GM13977 (cell line): ENCODE measurements around the gene FCAMR.

ENCODE experiments used
- DNase-seq: peaks from one replicate; pipeline ENCODE4 v3.0.0; 2012; ENCODE audit warnings: low spot score
- in situ Hi-C: fragments of 300-500 bp; cut with MboI; formaldehyde crosslinking; loops from one replicate; pipeline ENCODE4 v1.12.0; 2022; ENCODE audit warnings: low sequenced_read_pairs, low pct_unique_long_range_greater_than_20kb, mixed read lengths, inconsistent platforms; ENCODE audit not compliant: unreplicated experiment
- TF ChIP-seq, protein P1 (sequence below): IDR thresholded peaks from 2 replicates; pipeline ENCODE4 v1.5.1; 2012; ENCODE audit warnings: mild to moderate bottlenecking, control low read depth; ENCODE audit not compliant: insufficient read depth; ENCODE audit errors: extremely low read depth, missing control alignments

The FCAMR gene

DNA sequence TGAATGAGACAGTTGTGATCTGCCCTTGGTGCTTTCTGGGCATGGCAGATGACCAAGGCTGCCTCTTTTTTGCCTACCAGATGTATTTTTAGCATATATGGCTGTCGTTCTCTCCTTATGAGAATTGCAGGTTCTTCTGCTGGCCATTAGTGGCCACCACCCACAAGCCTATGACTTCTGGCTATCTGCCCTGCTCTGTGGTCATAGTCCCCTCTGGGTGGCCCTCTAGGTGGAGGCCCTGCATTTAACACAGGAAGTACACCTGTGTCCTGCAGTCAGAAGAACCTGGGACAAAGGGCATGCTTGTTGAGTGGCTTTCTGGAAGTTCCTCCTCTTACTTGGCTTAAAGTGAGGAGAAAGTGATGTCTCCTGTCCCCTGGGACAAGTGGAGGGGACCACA lies 6.5 kb downstream of the FCAMR start:
- in situ Hi-C loops = no loop called here
- TF ChIP-seq, protein P1, sequence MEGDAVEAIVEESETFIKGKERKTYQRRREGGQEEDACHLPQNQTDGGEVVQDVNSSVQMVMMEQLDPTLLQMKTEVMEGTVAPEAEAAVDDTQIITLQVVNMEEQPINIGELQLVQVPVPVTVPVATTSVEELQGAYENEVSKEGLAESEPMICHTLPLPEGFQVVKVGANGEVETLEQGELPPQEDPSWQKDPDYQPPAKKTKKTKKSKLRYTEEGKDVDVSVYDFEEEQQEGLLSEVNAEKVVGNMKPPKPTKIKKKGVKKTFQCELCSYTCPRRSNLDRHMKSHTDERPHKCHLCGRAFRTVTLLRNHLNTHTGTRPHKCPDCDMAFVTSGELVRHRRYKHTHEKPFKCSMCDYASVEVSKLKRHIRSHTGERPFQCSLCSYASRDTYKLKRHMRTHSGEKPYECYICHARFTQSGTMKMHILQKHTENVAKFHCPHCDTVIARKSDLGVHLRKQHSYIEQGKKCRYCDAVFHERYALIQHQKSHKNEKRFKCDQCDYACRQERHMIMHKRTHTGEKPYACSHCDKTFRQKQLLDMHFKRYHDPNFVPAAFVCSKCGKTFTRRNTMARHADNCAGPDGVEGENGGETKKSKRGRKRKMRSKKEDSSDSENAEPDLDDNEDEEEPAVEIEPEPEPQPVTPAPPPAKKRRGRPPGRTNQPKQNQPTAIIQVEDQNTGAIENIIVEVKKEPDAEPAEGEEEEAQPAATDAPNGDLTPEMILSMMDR = no peak
- no peak for DNase-seq

DNA sequence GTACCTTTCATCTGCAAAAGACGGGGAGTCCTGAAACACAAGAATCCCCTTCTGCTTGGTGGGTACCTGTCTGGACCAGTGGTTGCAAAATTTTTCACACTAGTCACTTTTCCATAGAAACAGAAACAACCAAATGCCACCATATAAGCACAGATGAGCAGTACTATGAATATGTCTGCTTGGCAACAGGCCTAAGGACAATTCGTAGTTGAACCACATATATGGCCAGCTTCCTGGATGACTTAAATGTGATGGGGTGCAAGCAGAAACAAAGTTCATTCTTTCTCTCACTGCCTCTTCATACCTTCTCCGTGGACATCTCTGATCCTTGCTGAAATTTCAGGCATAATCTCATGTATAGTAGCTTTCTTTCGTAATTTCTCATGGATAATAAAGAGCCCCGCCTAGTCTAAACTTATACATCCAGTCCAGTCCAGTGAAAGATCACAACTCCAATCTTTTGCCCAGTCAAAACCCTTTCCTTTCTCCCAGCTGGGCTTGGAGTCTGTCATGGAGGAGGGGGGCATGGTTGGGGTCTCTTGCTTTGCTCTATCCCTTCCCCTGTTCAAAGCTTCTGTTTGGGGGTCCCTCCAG lies 7.0 kb downstream of the FCAMR start:
- in situ Hi-C loops = no loop called here
- TF ChIP-seq, protein P1 = no peak
- DNase-seq = no peak

DNA sequence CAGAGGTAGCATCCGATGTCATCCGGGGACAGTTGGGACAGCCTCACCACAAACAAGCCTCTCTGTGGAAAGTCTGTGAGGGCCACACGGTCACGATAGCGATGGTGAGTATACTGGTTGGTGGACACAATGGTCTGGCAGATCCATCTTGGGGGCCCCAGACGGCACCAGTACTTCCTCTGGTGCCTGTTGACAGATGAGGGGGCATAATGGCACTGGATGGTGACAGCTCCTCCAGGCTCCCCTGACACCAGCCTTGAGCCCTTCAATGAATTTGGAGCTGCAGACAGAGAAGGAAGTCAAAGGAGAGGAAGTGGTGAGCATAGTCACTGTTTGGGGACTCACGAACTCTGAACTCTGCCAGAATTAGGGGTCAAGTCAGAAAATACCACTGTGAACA lies 8.0 kb downstream of the FCAMR start:
- TF ChIP-seq, protein P1 = no peak
- DNase-seq = no peak
- in situ Hi-C loops = no loop called here

DNA sequence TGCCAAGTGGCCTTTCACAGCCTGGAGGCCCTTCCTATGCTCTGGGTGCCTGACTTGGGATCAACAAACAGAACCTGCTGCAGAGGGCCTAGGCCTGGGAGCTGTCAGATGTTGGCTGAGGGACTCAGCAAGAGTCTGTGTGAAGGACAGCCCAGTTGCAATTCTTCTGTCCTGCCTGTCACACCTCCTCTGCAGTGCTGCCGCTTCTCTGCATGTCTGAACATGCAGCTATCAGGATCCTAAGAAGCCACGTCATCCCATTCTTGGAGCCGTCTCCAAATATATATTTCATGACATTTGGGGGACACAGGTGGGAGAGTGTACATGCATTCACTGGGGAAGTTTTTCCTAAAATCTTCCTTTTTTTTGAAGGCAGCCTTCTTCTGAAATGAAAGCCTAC lies 8.6 kb downstream of the FCAMR start:
- DNase-seq = no peak
- in situ Hi-C loops = no loop called here
- TF ChIP-seq, protein P1 = no peak

DNA sequence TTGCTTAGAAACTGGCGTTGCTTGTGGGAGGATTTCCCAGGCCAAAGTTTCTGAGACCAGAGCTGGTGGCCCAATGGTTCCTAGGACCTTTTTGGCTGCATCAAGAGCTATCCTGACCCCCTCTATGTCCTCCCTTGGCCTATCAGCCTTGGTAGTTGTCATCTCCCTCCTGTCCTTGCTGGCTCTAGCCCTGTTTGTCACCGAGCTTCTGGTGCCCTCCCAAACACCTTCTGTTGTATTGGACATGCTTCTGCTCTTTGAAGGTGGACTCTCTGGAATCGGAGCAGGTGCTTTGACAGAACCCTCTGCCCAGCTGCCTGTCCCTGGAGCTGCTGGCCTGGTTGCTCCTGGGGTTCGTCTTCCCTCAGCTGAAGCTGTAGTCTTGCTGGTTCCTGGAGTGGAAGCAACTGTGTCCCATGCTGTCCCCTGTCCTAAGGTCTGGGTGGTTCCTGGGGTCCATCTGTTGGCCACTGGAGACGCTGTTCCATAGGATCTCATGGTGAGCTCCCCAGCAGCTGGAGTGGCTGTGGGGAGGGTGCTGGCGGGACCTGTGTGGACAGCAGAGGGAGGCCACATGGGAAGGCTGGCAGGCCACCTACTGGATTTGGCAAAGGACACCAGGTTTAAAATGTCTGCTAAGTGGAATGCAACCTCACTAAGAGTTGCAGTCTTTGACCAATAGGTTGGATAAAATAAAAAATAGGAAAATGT lies 9.4 kb downstream of the FCAMR start:
- no peak for DNase-seq
- in situ Hi-C loops = no loop called here
- TF ChIP-seq, protein P1 = no peak

DNA sequence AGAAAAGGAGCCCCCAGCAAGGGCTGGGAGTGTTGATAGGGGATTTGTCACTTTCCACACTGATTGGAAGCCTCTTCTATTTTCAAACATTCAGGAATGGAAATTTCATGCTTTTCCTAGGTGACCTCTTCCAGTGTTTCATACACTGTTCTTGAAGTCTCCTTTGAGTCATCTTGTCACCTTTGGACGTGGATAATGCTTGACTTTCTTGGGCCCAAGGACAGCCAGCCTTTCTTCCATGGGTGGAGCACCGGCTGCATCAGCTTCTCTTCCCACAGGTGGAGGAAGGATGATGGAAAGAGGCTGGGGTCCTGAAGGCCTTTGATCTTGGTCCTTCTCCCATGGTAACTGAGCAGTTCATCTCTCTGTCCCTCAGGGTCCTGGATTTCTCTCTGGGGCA lies 12.1 kb downstream of the FCAMR start:
- TF ChIP-seq, protein P1 = no peak
- in situ Hi-C loops = no loop called here
- DNase-seq = no peak

DNA sequence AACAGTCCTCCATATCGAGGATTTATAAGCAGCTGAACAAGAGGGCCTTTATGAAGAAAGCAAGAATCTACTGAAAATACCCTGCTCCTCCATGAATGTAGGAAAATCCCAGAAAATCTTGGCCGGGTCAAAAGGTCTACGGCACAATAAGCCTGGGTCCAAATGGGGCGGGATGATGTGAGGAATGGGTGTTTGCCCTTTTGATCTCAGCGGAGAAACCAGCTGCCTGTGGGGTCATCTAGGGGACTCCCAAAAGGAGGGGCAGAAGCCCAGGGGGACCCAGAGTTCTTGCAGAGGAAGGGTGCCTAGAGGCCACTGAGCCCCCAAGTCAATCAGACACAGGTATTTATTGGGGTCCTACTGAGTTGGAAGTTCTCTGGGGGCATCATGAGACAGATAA lies 12.6 kb downstream of the FCAMR start:
- no peak for DNase-seq
- in situ Hi-C loops = no loop called here
- TF ChIP-seq, protein P1 = no peak
